Adrenal gland (tissue), 5 donors: ENCODE results near the gene CEP128.

ENCODE experiments used
- POLR2A ChIP-seq, 2 donors: fragments of 450-650 bp; IDR thresholded peaks; one replicate each; pipeline ENCODE4 v1.6.1; 2017; ENCODE audit warnings: antibody characterized with exemption in 2 of 2, mild to moderate bottlenecking in 2 of 2, moderate library complexity in 1 of 2
- TF ChIP-seq, protein P1 (sequence below), 6 experiments: fragments of 450-650 bp in 4 of 6; fragments of 200-600 bp in 2 of 6; sonication (generic) in 1 of 6; IDR thresholded peaks; 1 replicate in 5 of 6; 2 replicates in 1 of 6; pipeline versions ENCODE4 v1.5.1 to v1.8.0; 2016 to 2021; ENCODE audit warnings: antibody characterized with exemption in 6 of 6, mild to moderate bottlenecking in 2 of 6, moderate library complexity in 1 of 6
- donor health status: DM: no; HTN: no; CAD: no.

DNA sequence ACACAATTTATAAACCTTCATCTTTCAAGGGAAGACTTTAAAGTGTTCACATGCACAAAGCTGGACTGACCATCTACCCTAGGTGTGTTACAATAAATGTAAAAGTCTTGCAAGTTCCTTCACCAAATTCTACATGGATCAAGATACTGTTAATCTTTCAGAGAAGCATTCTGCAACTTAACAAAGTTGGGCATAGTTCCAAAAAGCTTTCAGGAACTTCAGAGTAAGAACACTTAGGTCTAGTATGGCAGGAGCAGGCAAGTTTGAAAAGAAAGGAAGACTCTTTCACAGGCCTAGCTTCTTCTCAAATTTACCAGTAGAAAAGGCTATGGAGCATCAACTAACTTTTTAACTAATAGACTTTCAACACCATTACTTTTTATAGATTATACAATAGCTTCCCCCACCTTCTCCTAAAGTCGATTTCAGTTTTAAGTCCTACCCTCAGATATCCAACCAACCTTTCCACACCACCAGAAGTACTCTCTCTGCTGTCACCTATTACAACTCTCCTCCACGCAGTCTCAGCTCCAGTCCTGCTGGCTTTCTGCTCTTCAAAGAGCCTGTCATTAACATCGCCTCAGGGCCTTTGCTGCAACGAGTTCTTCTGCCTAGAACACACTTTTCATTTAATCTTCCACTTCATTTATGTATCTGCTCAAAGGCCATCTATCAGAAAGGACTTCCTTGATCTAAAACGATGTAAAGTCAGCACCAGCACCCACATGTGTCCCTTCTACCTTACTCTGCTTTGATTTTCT lies 333.9 kb downstream of the CEP128 start:
- TF ChIP-seq, protein P1, sequence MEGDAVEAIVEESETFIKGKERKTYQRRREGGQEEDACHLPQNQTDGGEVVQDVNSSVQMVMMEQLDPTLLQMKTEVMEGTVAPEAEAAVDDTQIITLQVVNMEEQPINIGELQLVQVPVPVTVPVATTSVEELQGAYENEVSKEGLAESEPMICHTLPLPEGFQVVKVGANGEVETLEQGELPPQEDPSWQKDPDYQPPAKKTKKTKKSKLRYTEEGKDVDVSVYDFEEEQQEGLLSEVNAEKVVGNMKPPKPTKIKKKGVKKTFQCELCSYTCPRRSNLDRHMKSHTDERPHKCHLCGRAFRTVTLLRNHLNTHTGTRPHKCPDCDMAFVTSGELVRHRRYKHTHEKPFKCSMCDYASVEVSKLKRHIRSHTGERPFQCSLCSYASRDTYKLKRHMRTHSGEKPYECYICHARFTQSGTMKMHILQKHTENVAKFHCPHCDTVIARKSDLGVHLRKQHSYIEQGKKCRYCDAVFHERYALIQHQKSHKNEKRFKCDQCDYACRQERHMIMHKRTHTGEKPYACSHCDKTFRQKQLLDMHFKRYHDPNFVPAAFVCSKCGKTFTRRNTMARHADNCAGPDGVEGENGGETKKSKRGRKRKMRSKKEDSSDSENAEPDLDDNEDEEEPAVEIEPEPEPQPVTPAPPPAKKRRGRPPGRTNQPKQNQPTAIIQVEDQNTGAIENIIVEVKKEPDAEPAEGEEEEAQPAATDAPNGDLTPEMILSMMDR (IDR thresholded peaks at IDR 0.05), result no peak
- TF ChIP-seq POLR2A (IDR thresholded peaks at IDR 0.05), result no peak
